ENCODE data around the gene FOXN1. TPM values are rescaled to one million over a fixed set of nuclear protein-coding genes. Genes with fewer than 3 reads are reported as not detected.
"Not testable (repeated sequence)": the region's sequence is repeated elsewhere in the genome, so short reads cannot be mapped to it uniquely, and the experiment has no call there.

Gene FOXN1
- total and polyA plus RNA-seq, 2 of the 13 experiments (the other 11 are each of a cell fraction or from before 2014, with no cell fraction given), result 0.01 TPM; not detected in 1

GRCh38 chr17:28522281-28522680, 16.1 kb downstream of the FOXN1 start:
- CTCF ChIA-PET (ENCODE audit: low intra/inter-chr PET ratio, low total read pairs); H3K9me3 ChIP-seq (ENCODE audit: low read length); H3K36me3 ChIP-seq (replicated peaks in 1 of 2; ENCODE audit: control insufficient read depth in 1 of 2, insufficient read depth in 2 of 2, low read length in 2 of 2); intact Hi-C loops (cut with micrococcal nuclease; ENCODE audit: unreplicated experiment); DNase-seq (ENCODE audit: low spot score); H3K9ac ChIP-seq (ENCODE audit: insufficient read depth, low read depth, low read length); in situ Hi-C loops (cut with HindIII; ENCODE audit: extremely low pct_ligation_motif_present, low pct_unique_long_range_greater_than_20kb); H3K4me2 ChIP-seq (ENCODE audit: low read depth, low read length); POLR2A ChIA-PET; BruUV-seq (replicated peaks); H4K20me1 ChIP-seq (ENCODE audit: insufficient read depth, low read length); FAIRE-seq; H3K4me3 ChIP-seq (replicated peaks in 1 of 3; ENCODE audit: insufficient read depth in 1 of 3, low read depth in 2 of 3, low read length in 3 of 3); ATAC-seq; H3K27ac ChIP-seq (ENCODE audit: extremely low read length, insufficient read depth, low read length); H2AFZ ChIP-seq (ENCODE audit: low read length); H3K79me2 ChIP-seq (ENCODE audit: insufficient read depth, low read length): not testable (repeated sequence)
- H3K4me1 ChIP-seq (ENCODE audit: insufficient read depth, low read length), result peaks cover 35% of the 10 kb centered on the region
- WGBS (ENCODE audit: low lambda C conversion rate), result 66% methylated on average over 4 of the region's 4 CpGs
- H3K27me3 ChIP-seq (ENCODE audit: control insufficient read depth in 1 of 2, insufficient read depth in 2 of 2, low read length in 2 of 2), result peaks cover 4 to 42% of the 10 kb centered on the region in 2 experiments

- CTCF ChIA-PET (ENCODE audit: low intra/inter-chr PET ratio, low total read pairs), result no interaction called here
- no CpG with 5 or more reads among the region's 6 CpGs for WGBS (ENCODE audit: low lambda C conversion rate)
- BruUV-seq (replicated peaks), result no TSS peak
- TF ChIP-seq HOXA7 (CRISPR knock-in tag; IDR thresholded peaks at IDR 0.05), result no peak
- TF ChIP-seq ZNF652 (CRISPR knock-in tag; IDR thresholded peaks at IDR 0.05; ENCODE audit: borderline replicate concordance, low read depth), result no peak
- no peak for TF ChIP-seq ZNF644 (CRISPR knock-in tag; IDR thresholded peaks at IDR 0.05; ENCODE audit: low read depth)
- no peak for TF ChIP-seq MNT (IDR thresholded peaks at IDR 0.05)
- no peak for TF ChIP-seq NR1H2 (CRISPR knock-in tag; IDR thresholded peaks at IDR 0.05; ENCODE audit: borderline replicate concordance, low read depth)
- no peak for TF ChIP-seq ZNF770 (CRISPR knock-in tag; IDR thresholded peaks at IDR 0.05)
- no peak for TF ChIP-seq FOSL2 (CRISPR knock-in tag; IDR thresholded peaks at IDR 0.05)
- no peak for TF ChIP-seq ZNF335 (CRISPR knock-in tag; IDR thresholded peaks at IDR 0.05)
- no peak for TF ChIP-seq ZNF562 (CRISPR knock-in tag; IDR thresholded peaks at IDR 0.05; ENCODE audit: borderline replicate concordance)
- TF ChIP-seq DZIP1 (CRISPR knock-in tag; IDR thresholded peaks at IDR 0.05), result no peak
- TF ChIP-seq DDIT3 (CRISPR knock-in tag; IDR thresholded peaks at IDR 0.05), result no peak
- no peak for TF ChIP-seq STAG1 (CRISPR knock-in tag; IDR thresholded peaks at IDR 0.05)
- no peak for TF ChIP-seq ZNF431 (CRISPR knock-in tag; IDR thresholded peaks at IDR 0.05; ENCODE audit: borderline replicate concordance, low read depth)
Observed at GRCh38 chr17:28523186-28523585, 17.0 kb downstream of the FOXN1 start.

More at GRCh38 chr17:28523186-28523585, 17.0 kb downstream of the FOXN1 start:
- no peak overlapping the region for H3K27ac ChIP-seq (ENCODE audit: extremely low read length, insufficient read depth, low read length)
- FAIRE-seq (no peak), ATAC-seq (no peak), DNase-seq (ENCODE audit: low spot score) (no peak)
- peaks cover 37% of the 10 kb centered on the region for H3K4me1 ChIP-seq (ENCODE audit: insufficient read depth, low read length)
- no peaks in the 10 kb centered on the region for H3K79me2 ChIP-seq (ENCODE audit: insufficient read depth, low read length)
- peaks cover 4 to 44% of the 10 kb centered on the region in 2 experiments for H3K27me3 ChIP-seq (ENCODE audit: control insufficient read depth in 1 of 2, insufficient read depth in 2 of 2, low read length in 2 of 2)
- no peak overlapping the region for H3K9ac ChIP-seq (ENCODE audit: insufficient read depth, low read depth, low read length)
- in situ Hi-C loops (cut with HindIII; ENCODE audit: extremely low pct_ligation_motif_present, low pct_unique_long_range_greater_than_20kb), result no loop called here
- H2AFZ ChIP-seq (ENCODE audit: low read length), result no peak overlapping the region
- H3K4me3 ChIP-seq (replicated peaks in 1 of 3; ENCODE audit: insufficient read depth in 1 of 3, low read depth in 2 of 3, low read length in 3 of 3), result no peak overlapping the region
- H3K4me2 ChIP-seq (ENCODE audit: low read depth, low read length), result no peak overlapping the region
- POLR2A ChIA-PET, result no interaction called here
- no peaks in the 10 kb centered on the region for H3K36me3 ChIP-seq (replicated peaks in 1 of 2; ENCODE audit: control insufficient read depth in 1 of 2, insufficient read depth in 2 of 2, low read length in 2 of 2)
- no peaks in the 10 kb centered on the region for H3K9me3 ChIP-seq (ENCODE audit: low read length)
- H4K20me1 ChIP-seq (ENCODE audit: insufficient read depth, low read length), result no peaks in the 10 kb centered on the region
- intact Hi-C loops (cut with micrococcal nuclease; ENCODE audit: unreplicated experiment), result no loop called here

Data from HepG2 (cell line).